OCI-LY7 (cell line): ENCODE data around the gene SLC9B1. TPM values are rescaled to one million over a fixed set of nuclear protein-coding genes. Genes with fewer than 3 reads are reported as not detected.

Experiments
- BruUV-seq: library from RNA; stranded (reverse); fragments of 400-500 nt; replicated peaks from 2 replicates; lab custom pipeline; 2021; lab: Mats Ljungman, UMichigan
- CTCF ChIA-PET: fragments of 300-600 bp; sonication (Branson Sonifier 250); formaldehyde crosslinking; loops from one replicate; lab custom pipeline; 2022; ENCODE audit warnings: antibody characterized with exemption; ENCODE audit not compliant: unreplicated experiment; lab: Charles Lee
- POLR2A ChIA-PET: fragments of 300-600 bp; sonication (Branson Sonifier 250); formaldehyde crosslinking; loops from one replicate; lab custom pipeline; 2022; ENCODE audit warnings: antibody characterized with exemption; lab: Charles Lee
- DNase-seq: peaks from one replicate; pipeline ENCODE4 v3.0.0-alpha.2; 2015; ENCODE audit warnings: low spot score
- H2AFZ ChIP-seq: fragments of 200-600 bp; sonication (generic), shearing (Covaris generic); 2 replicates; pipeline ENCODE4 v1.6.1; 2014; ENCODE audit warnings: mild to moderate bottlenecking, antibody characterized with exemption, low read length, moderate library complexity
- H3K27ac ChIP-seq: fragments of 200-600 bp; sonication (generic); 2 replicates; pipeline ENCODE4 v1.5.1; 2014; ENCODE audit warnings: mixed run types, low read depth, mild to moderate bottlenecking, moderate library complexity, low read length, inconsistent platforms; ENCODE audit not compliant: poor library complexity, severe bottlenecking
- H3K36me3 ChIP-seq: fragments of 200-600 bp; sonication (generic); 2 replicates; pipeline ENCODE4 v1.6.1; 2014; ENCODE audit warnings: mild to moderate bottlenecking, antibody characterized with exemption, low read length, moderate library complexity, mixed read lengths; ENCODE audit not compliant: insufficient read depth
- H3K4me1 ChIP-seq: fragments of 200-600 bp; sonication (generic); 2 replicates; pipeline ENCODE4 v1.5.1; 2014; ENCODE audit warnings: mild to moderate bottlenecking, low read length; ENCODE audit not compliant: insufficient read depth, poor library complexity, severe bottlenecking
- H3K4me2 ChIP-seq: fragments of 200-600 bp; sonication (generic); 2 replicates; pipeline ENCODE4 v1.6.1; 2014; ENCODE audit warnings: mild to moderate bottlenecking, low read length
- H3K4me3 ChIP-seq: fragments of 200-600 bp; sonication (generic); 2 replicates; pipeline ENCODE4 v1.5.1; 2014; ENCODE audit warnings: mild to moderate bottlenecking, low read depth, low read length; ENCODE audit not compliant: poor library complexity, severe bottlenecking
- H3K79me2 ChIP-seq: fragments of 200-600 bp; sonication (generic); 2 replicates; pipeline ENCODE4 v1.6.1; 2016; ENCODE audit warnings: low read depth, mild to moderate bottlenecking, low read length, moderate library complexity, mixed read lengths; ENCODE audit not compliant: insufficient read depth
- H3K9me2 ChIP-seq: fragments of 200-600 bp; sonication (generic); 2 replicates; pipeline ENCODE4 v1.6.1; 2016; ENCODE audit warnings: mild to moderate bottlenecking, low read length, mixed read lengths; ENCODE audit not compliant: insufficient read depth
- H3K9me3 ChIP-seq: fragments of 200-600 bp; sonication (generic); 2 replicates; pipeline ENCODE4 v1.6.1; 2014; ENCODE audit warnings: mild to moderate bottlenecking, mixed run types, low read length, mixed read lengths
- H4K20me1 ChIP-seq: fragments of 200-600 bp; sonication (generic); 2 replicates; pipeline ENCODE4 v1.6.1; 2014; ENCODE audit warnings: mild to moderate bottlenecking, antibody characterized with exemption, low read length, moderate library complexity, mixed read lengths; ENCODE audit not compliant: insufficient read depth
- CTCF ChIP-seq: fragments of 200-600 bp; sonication (generic); conservative IDR thresholded peaks from 2 replicates; pipeline ENCODE4 v1.5.1; 2014; ENCODE audit warnings: mild to moderate bottlenecking, antibody characterized with exemption, low read length, moderate library complexity, mixed read lengths
- EZH2phosphoT487 ChIP-seq: fragments of 200-600 bp; sonication (generic); IDR thresholded peaks from 2 replicates; pipeline ENCODE4 v1.6.1; 2018; ENCODE audit warnings: low read depth, borderline replicate concordance, mild to moderate bottlenecking, mixed run types, antibody characterized with exemption, low read length, moderate library complexity, mixed read lengths
- intact Hi-C: fragments of 100-400 bp; cut with micrococcal nuclease; formaldehyde crosslinking; loops from one replicate; pipeline ENCODE4 v1.10.0; 2022; ENCODE audit not compliant: unreplicated experiment
- total RNA-seq, 2 experiments: library from RNA; depleted of rRNA in 1 of 2; stranded (reverse); fragments of >200 nt in 1 of 2; shearing (Covaris generic) in 1 of 2; gene quantifications; 2 replicates each; pipeline ENCODE4 v1.2.3, GENCODE V29; 2014 to 2022

SLC9B1 gene
- total RNA-seq, 2 experiments from 2014 or later: 0.88 to 2.0 TPM

GRCh38 chr4:103046416-103047290 lies 27.1 kb upstream of the SLC9B1 start:
- ChIA-PET CTCF (interaction anchor here (0.6 kb wide), 1 partner anchor 45 kb away, joined by 4 read pairs; no protein-coding TSS in a partner anchor), POLR2A (interaction anchor here (0.7 to 2.5 kb wide), 4 partner anchors 18 to 230 kb away, joined by 3 to 8 read pairs (median 4); no protein-coding TSS in a partner anchor)
- Histone ChIP-seq H3K9me2 (no peaks in the 10 kb centered on the region), H2AFZ (no peak overlapping the region), H4K20me1 (no peaks in the 10 kb centered on the region), H3K79me2 (no peaks in the 10 kb centered on the region), H3K4me2 (no peak overlapping the region), H3K9me3 (no peaks in the 10 kb centered on the region), H3K4me3 (no peak overlapping the region), H3K36me3 (peaks cover 68% of the 10 kb centered on the region), H3K4me1 (no peaks in the 10 kb centered on the region), H3K27ac (no peak overlapping the region)
- DNase-seq: peak; percentile 72
- intact Hi-C loops: loop anchor here (1.0 kb wide), 1 partner anchor 45 kb away; no protein-coding TSS in a partner anchor
- TF ChIP-seq EZH2phosphoT487: no peak
- TF ChIP-seq CTCF: peak; percentile 91
- no TSS peak for BruUV-seq

DNA sequence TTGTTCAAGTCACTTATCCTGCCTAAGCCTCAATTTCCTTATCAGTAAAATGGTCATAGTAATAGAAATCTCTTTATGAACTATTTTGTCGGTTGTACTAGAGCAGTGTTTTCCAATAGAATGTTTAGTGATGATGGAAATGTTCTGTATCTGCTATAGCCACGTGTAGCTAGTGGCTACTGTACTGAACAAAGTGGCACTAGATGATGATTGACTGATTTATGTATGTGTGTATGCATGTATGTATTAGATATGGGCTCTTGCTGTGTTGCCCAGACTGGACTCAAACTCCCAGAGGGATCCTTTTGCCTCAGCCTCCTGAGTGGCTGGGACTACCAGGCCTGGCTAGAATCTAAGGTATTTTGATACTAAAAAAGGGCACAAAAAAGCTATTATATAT lies 24.7 kb upstream of the SLC9B1 start:
- CTCF ChIA-PET: interaction anchor here (0.5 to 1.1 kb wide), 3 partner anchors 10 to 48 kb away, joined by 3 read pairs; no protein-coding TSS in a partner anchor
- H3K4me2 ChIP-seq: no peak overlapping the region
- H3K4me1 ChIP-seq: no peaks in the 10 kb centered on the region
- intact Hi-C loops: no loop called here
- BruUV-seq: no TSS peak
- no peak overlapping the region for H3K4me3 ChIP-seq
- no peaks in the 10 kb centered on the region for H3K9me2 ChIP-seq
- peaks cover 58% of the 10 kb centered on the region for H3K36me3 ChIP-seq
- DNase-seq: no peak
- H3K79me2 ChIP-seq: no peaks in the 10 kb centered on the region
- POLR2A ChIA-PET: interaction anchor here (1.1 to 1.8 kb wide), 5 partner anchors 7 to 51 kb away, joined by 3 to 6 read pairs (median 4); no protein-coding TSS in a partner anchor
- no peak overlapping the region for H2AFZ ChIP-seq
- no peak overlapping the region for H3K27ac ChIP-seq
- no peaks in the 10 kb centered on the region for H4K20me1 ChIP-seq
- no peaks in the 10 kb centered on the region for H3K9me3 ChIP-seq
- TF ChIP-seq EZH2phosphoT487 (no peak), CTCF (no peak)
